CD8-positive, alpha-beta memory T cell (primary cell): ENCODE data around the gene BICRAL. TPM values are rescaled to one million over a fixed set of nuclear protein-coding genes. Genes with fewer than 3 reads are reported as not detected.

Source experiments
- CTCF ChIA-PET: fragments of 350-600 bp; sonication (Branson Sonifier 250); formaldehyde crosslinking; loops from one replicate; lab custom pipeline; 2021; ENCODE audit warnings: antibody characterized with exemption; lab: Charles Lee
- POLR2A ChIA-PET: fragments of 350-600 bp; sonication (Branson Sonifier 250); formaldehyde crosslinking; loops from one replicate; lab custom pipeline; 2021; ENCODE audit warnings: antibody characterized with exemption; lab: Charles Lee
- DNase-seq, 5 donors: peaks; one replicate each; pipeline versions ENCODE4 v3.0.0 to v3.0.0-alpha.2; 2020 to 2022; ENCODE audit warnings: mixed read lengths in 1 of 5
- H3K27ac ChIP-seq: one replicate; pipeline ENCODE4 v1.7.0; 2013; ENCODE audit warnings: low read depth, mild to moderate bottlenecking, low read length, moderate library complexity
- H3K27me3 ChIP-seq: 2 replicates; pipeline ENCODE4 v1.7.0; 2013; ENCODE audit warnings: low read length, mild to moderate bottlenecking; ENCODE audit not compliant: insufficient read depth, poor library complexity, severe bottlenecking
- H3K36me3 ChIP-seq: 2 replicates; pipeline ENCODE4 v1.7.0; 2013; ENCODE audit warnings: mild to moderate bottlenecking, low read length, moderate library complexity; ENCODE audit not compliant: insufficient read depth
- H3K4me1 ChIP-seq: 2 replicates; pipeline ENCODE4 v1.7.0; 2013; ENCODE audit warnings: mild to moderate bottlenecking, low read length, moderate library complexity; ENCODE audit not compliant: insufficient read depth
- H3K4me3 ChIP-seq: 2 replicates; pipeline ENCODE4 v1.7.0; 2013; ENCODE audit warnings: mild to moderate bottlenecking, low read length
- H3K9me3 ChIP-seq: 2 replicates; pipeline ENCODE4 v1.7.0; 2013; ENCODE audit warnings: mild to moderate bottlenecking, low read length
- H3K27ac Mint-ChIP-seq, 8 donors: one replicate each; pipeline ENCODE4 v1.8.0; 2020 to 2021; ENCODE audit warnings: mixed read lengths in 8 of 8, mild to moderate bottlenecking in 6 of 8, inconsistent platforms in 3 of 8, moderate library complexity in 3 of 8
- H3K27me3 Mint-ChIP-seq, 2 donors: one replicate each; pipeline ENCODE4 v1.8.0; 2020 to 2021; ENCODE audit warnings: mixed read lengths in 2 of 2, mild to moderate bottlenecking in 1 of 2, moderate library complexity in 1 of 2
- H3K36me3 Mint-ChIP-seq, 3 donors: one replicate each; pipeline ENCODE4 v1.8.0; 2020 to 2021; ENCODE audit warnings: mixed read lengths in 3 of 3, inconsistent platforms in 1 of 3, mild to moderate bottlenecking in 1 of 3
- H3K4me1 Mint-ChIP-seq, 3 donors: one replicate each; pipeline ENCODE4 v1.8.0; 2020 to 2021; ENCODE audit warnings: mixed read lengths in 3 of 3, inconsistent platforms in 1 of 3, mild to moderate bottlenecking in 1 of 3
- H3K4me3 Mint-ChIP-seq, 7 donors: one replicate each; pipeline ENCODE4 v1.8.0; 2020 to 2021; ENCODE audit warnings: mixed read lengths in 7 of 7, mild to moderate bottlenecking in 6 of 7, moderate library complexity in 4 of 7, inconsistent platforms in 2 of 7
- H3K9me3 Mint-ChIP-seq, 5 donors: one replicate each; pipeline ENCODE4 v1.8.0; 2020 to 2022; ENCODE audit warnings: mixed read lengths in 5 of 5, mild to moderate bottlenecking in 3 of 5, moderate library complexity in 2 of 5, inconsistent platforms in 1 of 5
- polyA plus RNA-seq: library from polyadenylated mRNA; unstranded; fragments of 300-500 nt; fragmentation: Illumina TruSeq; gene quantifications from one replicate; pipeline ENCODE4 v1.2.3, GENCODE V29; 2021
- total RNA-seq, 2 experiments: library from RNA; stranded (reverse); gene quantifications; one replicate each; pipeline ENCODE4 v1.2.3, GENCODE V29; 2021

The BICRAL gene
- total and polyA plus RNA-seq, 3 experiments from 2014 or later = 6.8 to 16.8 (median 15.9) TPM

GRCh38 chr6:42817907-42818306 lies 36.1 kb downstream of the BICRAL start:
- DNase-seq = no peak
- Mint-ChIP-seq H3K4me1 (peaks cover 32 to 55% (median 46%) of the 10 kb centered on the region in 3 donors), H3K4me3 (no peak overlapping the region), H3K36me3 (peaks cover 0 to 31% (median 7%) of the 10 kb centered on the region in 3 donors), H3K27me3 (no peaks in the 10 kb centered on the region), H3K27ac (peak overlapping the region in 3 of 8 donors; percentile 20 to 68 (median 43)), H3K9me3 (no peaks in the 10 kb centered on the region)
- CTCF ChIA-PET = interaction anchor here (1.0 to 2.1 kb wide), 3 partner anchors 10 to 22 kb away, joined by 3 to 5 read pairs (median 4); no protein-coding TSS in a partner anchor
- H3K27ac ChIP-seq = no peak overlapping the region
- H3K9me3 ChIP-seq = no peaks in the 10 kb centered on the region
- H3K27me3 ChIP-seq = no peaks in the 10 kb centered on the region
- H3K4me1 ChIP-seq = peaks cover 15% of the 10 kb centered on the region
- H3K4me3 ChIP-seq = no peak overlapping the region
- H3K36me3 ChIP-seq = peaks cover 5% of the 10 kb centered on the region
- POLR2A ChIA-PET = interaction anchor here (0.5 to 1.0 kb wide), 3 partner anchors 41 to 48 kb away, joined by 3 read pairs; no protein-coding TSS in a partner anchor

DNA sequence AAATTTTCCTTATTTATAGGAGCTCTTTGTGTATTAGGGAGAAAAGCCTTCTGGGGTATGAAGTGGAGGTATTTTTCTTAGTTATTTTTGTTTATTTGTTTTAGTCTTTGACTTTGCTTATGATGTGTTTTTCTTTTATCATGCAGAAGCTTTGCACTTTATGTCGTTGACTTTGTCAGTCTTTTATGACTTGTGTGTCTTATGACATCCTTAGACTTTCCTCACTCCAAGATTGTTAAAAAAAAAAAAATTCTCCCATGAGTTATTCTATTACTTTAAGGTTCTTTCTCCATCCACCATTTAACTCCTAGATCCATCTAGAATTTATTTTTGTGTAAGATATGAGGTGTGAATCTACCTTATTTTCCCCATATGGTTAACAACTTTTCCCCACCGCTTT lies 36.6 kb downstream of the BICRAL start:
- POLR2A ChIA-PET = interaction anchor here (0.5 to 0.9 kb wide), 2 partner anchors 40 to 47 kb away, joined by 3 read pairs; no protein-coding TSS in a partner anchor
- Histone ChIP-seq H3K4me1 (peaks cover 15% of the 10 kb centered on the region), H3K27ac (no peak overlapping the region), H3K9me3 (no peaks in the 10 kb centered on the region), H3K36me3 (peaks cover 5% of the 10 kb centered on the region), H3K27me3 (no peaks in the 10 kb centered on the region), H3K4me3 (no peak overlapping the region)
- CTCF ChIA-PET = interaction anchor here (1.1 to 2.1 kb wide), 2 partner anchors 10 to 18 kb away, joined by 4 to 5 read pairs; no protein-coding TSS in a partner anchor
- no peaks in the 10 kb centered on the region for H3K27me3 Mint-ChIP-seq
- H3K36me3 Mint-ChIP-seq = peaks cover 0 to 28% (median 7%) of the 10 kb centered on the region in 3 donors
- no peak for DNase-seq
- H3K9me3 Mint-ChIP-seq = no peaks in the 10 kb centered on the region
- H3K4me1 Mint-ChIP-seq = peaks cover 30 to 50% (median 43%) of the 10 kb centered on the region in 3 donors
- peak overlapping the region in 7 of 8 donors; percentile 14 to 78 (median 47) for H3K27ac Mint-ChIP-seq
- H3K4me3 Mint-ChIP-seq = no peak overlapping the region

DNA sequence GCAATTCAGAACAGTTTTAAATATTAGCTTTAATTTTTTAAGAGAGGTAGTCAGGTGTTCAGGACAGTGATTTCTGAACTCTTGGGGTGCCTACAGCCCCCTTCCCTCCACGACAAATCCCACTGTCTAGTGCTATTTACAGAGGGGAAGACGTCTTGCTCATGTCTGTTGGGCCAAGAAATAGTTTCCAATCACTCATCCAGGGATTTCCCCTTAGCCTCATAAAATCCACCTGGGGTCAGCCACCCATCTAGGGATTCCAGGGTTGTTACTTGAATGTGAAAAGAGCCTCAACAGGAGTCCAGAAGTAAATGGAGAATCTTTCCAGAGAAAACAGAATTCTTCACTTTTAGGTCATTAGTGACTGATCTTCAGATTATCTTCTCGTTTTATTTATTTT lies 37.0 kb downstream of the BICRAL start:
- peaks cover 28 to 47% (median 43%) of the 10 kb centered on the region in 3 donors for H3K4me1 Mint-ChIP-seq
- ChIA-PET POLR2A (interaction anchor here (0.9 kb wide), 1 partner anchor 47 kb away, joined by 3 read pairs; no protein-coding TSS in a partner anchor), CTCF (interaction anchor here (1.1 to 2.1 kb wide), 2 partner anchors 11 to 17 kb away, joined by 4 to 5 read pairs; no protein-coding TSS in a partner anchor)
- no peaks in the 10 kb centered on the region for H3K27me3 Mint-ChIP-seq
- no peaks in the 10 kb centered on the region for H3K9me3 Mint-ChIP-seq
- peak overlapping the region in 6 of 8 donors; percentile 14 to 78 (median 48) for H3K27ac Mint-ChIP-seq
- Histone ChIP-seq H3K4me1 (peaks cover 15% of the 10 kb centered on the region), H3K36me3 (peaks cover 5% of the 10 kb centered on the region), H3K4me3 (no peak overlapping the region), H3K27me3 (no peaks in the 10 kb centered on the region), H3K27ac (no peak overlapping the region), H3K9me3 (no peaks in the 10 kb centered on the region)
- DNase-seq = no peak
- no peak overlapping the region for H3K4me3 Mint-ChIP-seq
- H3K36me3 Mint-ChIP-seq = peaks cover 0 to 26% (median 7%) of the 10 kb centered on the region in 3 donors

GRCh38 chr6:42819803-42820511 lies 38.1 kb downstream of the BICRAL start:
- peaks cover 28 to 43% (median 42%) of the 10 kb centered on the region in 3 donors for H3K4me1 Mint-ChIP-seq
- H3K27me3 Mint-ChIP-seq = no peaks in the 10 kb centered on the region
- H3K27ac ChIP-seq = no peak overlapping the region
- peaks cover 15% of the 10 kb centered on the region for H3K4me1 ChIP-seq
- H3K4me3 ChIP-seq = no peak overlapping the region
- no peaks in the 10 kb centered on the region for H3K9me3 ChIP-seq
- peak overlapping the region in 4 of 7 donors; percentile 19 to 51 (median 36) for H3K4me3 Mint-ChIP-seq
- POLR2A ChIA-PET = interaction anchor here (1.2 kb wide), 1 partner anchor 49 kb away, joined by 4 read pairs; no protein-coding TSS in a partner anchor
- peak overlapping the region in 7 of 8 donors; percentile 5 to 94 (median 78) for H3K27ac Mint-ChIP-seq
- H3K36me3 ChIP-seq = peaks cover 5% of the 10 kb centered on the region
- H3K36me3 Mint-ChIP-seq = peaks cover 0 to 31% (median 7%) of the 10 kb centered on the region in 3 donors
- CTCF ChIA-PET = no interaction called here
- no peaks in the 10 kb centered on the region for H3K9me3 Mint-ChIP-seq
- peak in 3 of 5 donors; percentile 25 to 48 (median 32) for DNase-seq
- H3K27me3 ChIP-seq = no peaks in the 10 kb centered on the region

DNA sequence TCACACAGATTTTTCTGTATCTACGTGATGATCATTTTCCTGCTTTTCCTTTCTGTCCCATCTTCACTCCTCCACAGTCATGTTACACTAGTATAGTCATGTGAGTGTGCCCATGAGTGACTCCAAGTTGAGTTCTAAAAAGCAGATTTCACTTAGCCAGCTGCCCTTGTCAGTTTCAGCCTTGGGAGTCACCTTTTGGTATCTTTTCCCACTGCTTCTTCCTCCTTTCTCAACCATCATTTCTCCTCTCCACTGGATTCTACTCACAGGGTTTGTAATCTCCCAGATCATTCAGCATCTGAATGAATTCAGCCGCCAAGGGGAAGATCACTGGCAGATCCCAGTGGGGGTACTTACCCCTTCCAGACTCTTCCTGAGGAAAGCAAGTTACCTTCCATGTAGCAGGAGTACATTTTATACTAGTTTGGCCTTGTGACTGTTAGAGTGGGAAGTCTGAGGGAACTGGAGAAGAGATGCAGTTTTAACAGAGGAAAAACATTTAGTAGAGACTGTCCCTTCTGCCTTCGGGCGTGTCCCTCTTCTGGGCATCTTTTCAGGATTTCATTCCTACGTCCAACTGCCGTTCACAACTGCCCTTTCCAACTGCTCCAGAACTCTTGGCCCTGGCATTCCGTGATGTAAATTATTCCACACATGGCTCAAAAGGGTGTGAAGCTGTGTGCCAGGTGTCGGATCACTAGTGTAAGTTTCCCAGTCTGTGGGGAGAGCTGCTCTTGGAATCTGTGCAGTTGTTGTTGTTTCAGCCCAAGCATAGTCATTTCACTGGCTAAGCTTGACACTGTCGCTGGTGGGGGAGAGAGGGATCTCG lies 38.9 kb downstream of the BICRAL start:
- ChIA-PET POLR2A (interaction anchor here (1.2 kb wide), 1 partner anchor 50 kb away, joined by 4 read pairs; no protein-coding TSS in a partner anchor), CTCF (no interaction called here)
- Mint-ChIP-seq H3K4me3 (no peak overlapping the region), H3K4me1 (peaks cover 28 to 43% (median 41%) of the 10 kb centered on the region in 3 donors), H3K9me3 (no peaks in the 10 kb centered on the region), H3K27me3 (no peaks in the 10 kb centered on the region), H3K27ac (peak overlapping the region in 6 of 8 donors; percentile 9 to 74 (median 41)), H3K36me3 (peaks cover 0 to 33% (median 7%) of the 10 kb centered on the region in 3 donors)
- Histone ChIP-seq H3K36me3 (peaks cover 5% of the 10 kb centered on the region), H3K27ac (no peak overlapping the region), H3K4me1 (peaks cover 15% of the 10 kb centered on the region), H3K27me3 (no peaks in the 10 kb centered on the region), H3K9me3 (no peaks in the 10 kb centered on the region), H3K4me3 (no peak overlapping the region)
- no peak for DNase-seq

DNA sequence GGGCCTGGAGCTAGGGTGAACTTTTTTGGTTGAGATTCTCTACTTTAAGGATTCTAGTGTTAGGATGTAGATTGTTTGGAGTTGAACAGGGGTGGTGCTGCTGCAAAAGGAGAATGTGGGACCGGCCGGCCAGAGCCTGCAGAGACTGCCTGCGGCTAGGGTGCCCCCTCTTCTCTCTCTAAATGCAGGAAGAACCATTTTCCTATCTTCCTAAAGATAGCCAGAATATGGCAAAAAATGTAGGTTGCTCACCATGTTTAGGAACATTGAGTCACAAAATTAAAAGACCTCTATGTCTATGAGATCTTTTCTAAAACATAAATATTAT lies 39.5 kb downstream of the BICRAL start:
- H3K4me3 ChIP-seq = no peak overlapping the region
- no peak overlapping the region for H3K27ac ChIP-seq
- CTCF ChIA-PET = no interaction called here
- Mint-ChIP-seq H3K27me3 (no peaks in the 10 kb centered on the region), H3K4me3 (no peak overlapping the region), H3K9me3 (no peaks in the 10 kb centered on the region), H3K36me3 (peaks cover 0 to 35% (median 7%) of the 10 kb centered on the region in 3 donors), H3K4me1 (peaks cover 27 to 43% (median 41%) of the 10 kb centered on the region in 3 donors), H3K27ac (peak overlapping the region in 6 of 8 donors; percentile 10 to 74 (median 52))
- peaks cover 5% of the 10 kb centered on the region for H3K36me3 ChIP-seq
- no peaks in the 10 kb centered on the region for H3K9me3 ChIP-seq
- POLR2A ChIA-PET = no interaction called here
- H3K27me3 ChIP-seq = no peaks in the 10 kb centered on the region
- H3K4me1 ChIP-seq = peaks cover 15% of the 10 kb centered on the region
- DNase-seq = no peak

DNA sequence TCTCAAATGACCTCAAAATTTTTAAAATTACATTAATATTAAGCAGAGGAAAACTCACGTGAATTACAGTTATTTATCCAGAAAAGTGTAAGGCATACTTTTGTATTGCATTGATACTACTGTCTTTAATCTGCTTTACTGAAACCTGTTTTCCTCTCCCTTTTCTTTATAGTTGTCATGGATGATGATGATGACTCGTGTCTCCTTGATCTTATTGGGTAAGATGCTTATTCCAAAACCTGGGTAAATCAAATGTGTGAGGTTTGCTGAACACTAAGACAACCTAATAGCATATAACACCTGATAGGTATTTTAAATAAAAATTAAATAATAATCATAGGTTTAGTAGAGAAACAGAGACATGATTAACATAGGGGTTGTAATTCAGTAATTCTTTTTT lies 40.0 kb downstream of the BICRAL start:
- ChIA-PET POLR2A (no interaction called here), CTCF (no interaction called here)
- Histone ChIP-seq H3K4me3 (no peak overlapping the region), H3K9me3 (no peaks in the 10 kb centered on the region), H3K27ac (no peak overlapping the region), H3K27me3 (no peaks in the 10 kb centered on the region), H3K36me3 (peaks cover 5% of the 10 kb centered on the region), H3K4me1 (peaks cover 15% of the 10 kb centered on the region)
- no peak for DNase-seq
- peak overlapping the region in 3 of 8 donors; percentile 47 to 73 (median 60) for H3K27ac Mint-ChIP-seq
- H3K4me1 Mint-ChIP-seq = peaks cover 27 to 43% (median 41%) of the 10 kb centered on the region in 3 donors
- H3K36me3 Mint-ChIP-seq = peaks cover 0 to 39% (median 7%) of the 10 kb centered on the region in 3 donors
- no peaks in the 10 kb centered on the region for H3K9me3 Mint-ChIP-seq
- H3K27me3 Mint-ChIP-seq = no peaks in the 10 kb centered on the region
- no peak overlapping the region for H3K4me3 Mint-ChIP-seq
